ENCODE data around the gene AGFG2. TPM values are rescaled to one million over a fixed set of nuclear protein-coding genes. Genes with fewer than 3 reads are reported as not detected.

Gene AGFG2
- total and polyA plus RNA-seq, 2 donors: 7.4 to 15.4 TPM

GRCh38 chr7:100607111-100607510 lies 68.1 kb downstream of the AGFG2 start:
- 97% methylated on average over 8 of the region's 8 CpGs for WGBS
- Histone ChIP-seq H3K27ac (ENCODE audit: low read depth in 1 of 2, low read length in 1 of 2) (no peak overlapping the region), H3K36me3 (ENCODE audit: control insufficient read depth in 2 of 2, insufficient read depth in 2 of 2, low read length in 1 of 2) (no peaks in the 10 kb centered on the region), H3K27me3 (ENCODE audit: control insufficient read depth in 2 of 2, insufficient read depth in 1 of 2, low read length in 1 of 2) (peaks cover 27 to 57% of the 10 kb centered on the region in 2 donors), H3K4me3 (ENCODE audit: low read length in 2 of 2) (no peak overlapping the region), H3K4me1 (ENCODE audit: control insufficient read depth in 2 of 2, insufficient read depth in 2 of 2, low read length in 2 of 2) (peaks cover 14 to 44% of the 10 kb centered on the region in 2 donors), H3K9me3 (ENCODE audit: control insufficient read depth in 2 of 2, insufficient read depth in 1 of 2, low read length in 1 of 2) (peaks cover 0 to 7% of the 10 kb centered on the region in 2 donors)
- no peak for DNase-seq (ENCODE audit: low read depth in 6 of 9, low spot score in 9 of 9)

- H3K4me3 ChIP-seq (ENCODE audit: low read length in 2 of 2): no peak overlapping the region
- H3K27ac ChIP-seq (ENCODE audit: low read depth in 1 of 2, low read length in 1 of 2): no peak overlapping the region
- H3K36me3 ChIP-seq (ENCODE audit: control insufficient read depth in 2 of 2, insufficient read depth in 2 of 2, low read length in 1 of 2): no peaks in the 10 kb centered on the region
- H3K9me3 ChIP-seq (ENCODE audit: control insufficient read depth in 2 of 2, insufficient read depth in 1 of 2, low read length in 1 of 2): peaks cover 0 to 4% of the 10 kb centered on the region in 2 donors
- 93% methylated on average over 5 of the region's 5 CpGs for WGBS
- no peak for DNase-seq (ENCODE audit: low read depth in 6 of 9, low spot score in 9 of 9)
- H3K27me3 ChIP-seq (ENCODE audit: control insufficient read depth in 2 of 2, insufficient read depth in 1 of 2, low read length in 1 of 2): peaks cover 20 to 35% of the 10 kb centered on the region in 2 donors
- H3K4me1 ChIP-seq (ENCODE audit: control insufficient read depth in 2 of 2, insufficient read depth in 2 of 2, low read length in 2 of 2): peaks cover 17 to 41% of the 10 kb centered on the region in 2 donors
Measured at GRCh38 chr7:100609958-100610357, 71.0 kb downstream of the AGFG2 start.

GRCh38 chr7:100611983-100612729 lies 73.2 kb downstream of the AGFG2 start, which contains the start of gene MOSPD3:
TSS of gene MOSPD3 (plus strand) at chr7:100612540. CDS start at chr7:100612792, 252 bp downstream.
- no peaks in the 10 kb centered on the region for H3K9me3 ChIP-seq (ENCODE audit: control insufficient read depth in 2 of 2, insufficient read depth in 1 of 2, low read length in 1 of 2)
- peaks cover 13 to 31% of the 10 kb centered on the region in 2 donors for H3K4me1 ChIP-seq (ENCODE audit: control insufficient read depth in 2 of 2, insufficient read depth in 2 of 2, low read length in 2 of 2)
- WGBS: under 1% methylated on average over 61 of the region's 61 CpGs
- H3K27ac ChIP-seq (ENCODE audit: low read depth in 1 of 2, low read length in 1 of 2): peak within 1 kb of the TSS; percentile 94 to 99
- H3K4me3 ChIP-seq (ENCODE audit: low read length in 2 of 2): peak within 1 kb of the TSS; percentile 58 to 92
- peak; percentile 96 to 100 (median 99) for DNase-seq (ENCODE audit: low read depth in 6 of 9, low spot score in 9 of 9)
- peaks cover 0 to 4% of the 10 kb centered on the region in 2 donors for H3K36me3 ChIP-seq (ENCODE audit: control insufficient read depth in 2 of 2, insufficient read depth in 2 of 2, low read length in 1 of 2)
- peaks cover 4 to 13% of the 10 kb centered on the region in 2 donors for H3K27me3 ChIP-seq (ENCODE audit: control insufficient read depth in 2 of 2, insufficient read depth in 1 of 2, low read length in 1 of 2)

GRCh38 chr7:100612730-100613390 lies 73.9 kb downstream of the AGFG2 start:
- peak overlapping the region; percentile 58 to 92 for H3K4me3 ChIP-seq (ENCODE audit: low read length in 2 of 2)
- peaks cover 0 to 4% of the 10 kb centered on the region in 2 donors for H3K36me3 ChIP-seq (ENCODE audit: control insufficient read depth in 2 of 2, insufficient read depth in 2 of 2, low read length in 1 of 2)
- H3K4me1 ChIP-seq (ENCODE audit: control insufficient read depth in 2 of 2, insufficient read depth in 2 of 2, low read length in 2 of 2): peaks cover 13 to 31% of the 10 kb centered on the region in 2 donors
- peak overlapping the region in 1 of 2 donors; percentile 70 for H3K27ac ChIP-seq (ENCODE audit: low read depth in 1 of 2, low read length in 1 of 2)
- DNase-seq (ENCODE audit: low read depth in 6 of 9, low spot score in 9 of 9): peak in 3 of 9 donors; percentile 45 to 69 (median 52)
- H3K9me3 ChIP-seq (ENCODE audit: control insufficient read depth in 2 of 2, insufficient read depth in 1 of 2, low read length in 1 of 2): no peaks in the 10 kb centered on the region
- peaks cover 0 to 6% of the 10 kb centered on the region in 2 donors for H3K27me3 ChIP-seq (ENCODE audit: control insufficient read depth in 2 of 2, insufficient read depth in 1 of 2, low read length in 1 of 2)
- 4% methylated on average over 29 of the region's 29 CpGs for WGBS

GRCh38 chr7:100613412-100614175 lies 74.6 kb downstream of the AGFG2 start:
- peak in 1 of 9 donors; percentile 20 for DNase-seq (ENCODE audit: low read depth in 6 of 9, low spot score in 9 of 9)
- WGBS: 83% methylated on average over 13 of the region's 13 CpGs
- Histone ChIP-seq H3K9me3 (ENCODE audit: control insufficient read depth in 2 of 2, insufficient read depth in 1 of 2, low read length in 1 of 2) (no peaks in the 10 kb centered on the region), H3K27ac (ENCODE audit: low read depth in 1 of 2, low read length in 1 of 2) (no peak overlapping the region), H3K36me3 (ENCODE audit: control insufficient read depth in 2 of 2, insufficient read depth in 2 of 2, low read length in 1 of 2) (peaks cover 0 to 4% of the 10 kb centered on the region in 2 donors), H3K4me1 (ENCODE audit: control insufficient read depth in 2 of 2, insufficient read depth in 2 of 2, low read length in 2 of 2) (peaks cover 13 to 31% of the 10 kb centered on the region in 2 donors), H3K27me3 (ENCODE audit: control insufficient read depth in 2 of 2, insufficient read depth in 1 of 2, low read length in 1 of 2) (peaks cover 0 to 3% of the 10 kb centered on the region in 2 donors), H3K4me3 (ENCODE audit: low read length in 2 of 2) (peak overlapping the region in 1 of 2 donors; percentile 92)

GRCh38 chr7:100614308-100614861 lies 75.4 kb downstream of the AGFG2 start:
- Histone ChIP-seq H3K36me3 (ENCODE audit: control insufficient read depth in 2 of 2, insufficient read depth in 2 of 2, low read length in 1 of 2) (peaks cover 0 to 4% of the 10 kb centered on the region in 2 donors), H3K27me3 (ENCODE audit: control insufficient read depth in 2 of 2, insufficient read depth in 1 of 2, low read length in 1 of 2) (peaks cover 0 to 3% of the 10 kb centered on the region in 2 donors), H3K4me1 (ENCODE audit: control insufficient read depth in 2 of 2, insufficient read depth in 2 of 2, low read length in 2 of 2) (peaks cover 13 to 31% of the 10 kb centered on the region in 2 donors), H3K4me3 (ENCODE audit: low read length in 2 of 2) (no peak overlapping the region), H3K9me3 (ENCODE audit: control insufficient read depth in 2 of 2, insufficient read depth in 1 of 2, low read length in 1 of 2) (no peaks in the 10 kb centered on the region), H3K27ac (ENCODE audit: low read depth in 1 of 2, low read length in 1 of 2) (no peak overlapping the region)
- no peak for DNase-seq (ENCODE audit: low read depth in 6 of 9, low spot score in 9 of 9)
- 98% methylated on average over 6 of the region's 6 CpGs for WGBS

Other genes starting within 250 kb of the AGFG2 start
- not detected for gene SPDYE3, start 231.5 kb upstream of the AGFG2 start, total RNA-seq
- 0.27 TPM for gene SPDYE3, start 231.5 kb upstream of the AGFG2 start, polyA plus RNA-seq
- 19.5 TPM for gene PILRB, start 181.1 kb upstream of the AGFG2 start, total RNA-seq
- gene PILRB, start 181.1 kb upstream of the AGFG2 start, polyA plus RNA-seq: 128 TPM
- 4.6 TPM for gene PILRA, start 165.7 kb upstream of the AGFG2 start, total RNA-seq
- 12.2 TPM for gene PILRA, start 165.7 kb upstream of the AGFG2 start, polyA plus RNA-seq
- gene ZCWPW1, start 110.5 kb upstream of the AGFG2 start, total RNA-seq: 4.8 TPM
- 33.9 TPM for gene ZCWPW1, start 110.5 kb upstream of the AGFG2 start, polyA plus RNA-seq
- 32.0 TPM for gene MEPCE, start 109.4 kb upstream of the AGFG2 start, total RNA-seq
- 37.4 TPM for gene MEPCE, start 109.4 kb upstream of the AGFG2 start, polyA plus RNA-seq
- gene PPP1R35, start 102.7 kb upstream of the AGFG2 start, total RNA-seq: 91.1 TPM
- 107 TPM for gene PPP1R35, start 102.7 kb upstream of the AGFG2 start, polyA plus RNA-seq
- 0.76 TPM for gene SPACDR, start 74.9 kb upstream of the AGFG2 start, total RNA-seq
- gene SPACDR, start 74.9 kb upstream of the AGFG2 start, polyA plus RNA-seq: 2.4 TPM
- 37.4 TPM for gene TSC22D4, start 60.0 kb upstream of the AGFG2 start, total RNA-seq
- 67.7 TPM for gene TSC22D4, start 60.0 kb upstream of the AGFG2 start, polyA plus RNA-seq
- 0.24 TPM for gene NYAP1, start 55.3 kb upstream of the AGFG2 start, total RNA-seq
- gene NYAP1, start 55.3 kb upstream of the AGFG2 start, polyA plus RNA-seq: 0.66 TPM
- 7.7 TPM for gene SAP25, start 34.7 kb downstream of the AGFG2 start, total RNA-seq
- 183 TPM for gene SAP25, start 34.7 kb downstream of the AGFG2 start, polyA plus RNA-seq
- 44.0 TPM for gene LRCH4, start 46.9 kb downstream of the AGFG2 start, total RNA-seq
- 423 TPM for gene LRCH4, start 46.9 kb downstream of the AGFG2 start, polyA plus RNA-seq
- gene FBXO24, start 47.1 kb downstream of the AGFG2 start, total RNA-seq: 0.19 TPM
- 1.3 TPM for gene FBXO24, start 47.1 kb downstream of the AGFG2 start, polyA plus RNA-seq
- 8.2 TPM for gene PCOLCE, start 63.2 kb downstream of the AGFG2 start, total RNA-seq
- 25.3 TPM for gene PCOLCE, start 63.2 kb downstream of the AGFG2 start, polyA plus RNA-seq
- 4.7 TPM for gene MOSPD3, start 73.3 kb downstream of the AGFG2 start, total RNA-seq
- 21.6 TPM for gene MOSPD3, start 73.3 kb downstream of the AGFG2 start, polyA plus RNA-seq
- gene TFR2, start 102.3 kb downstream of the AGFG2 start, total RNA-seq: 0.80 TPM
- 1.0 TPM for gene TFR2, start 102.3 kb downstream of the AGFG2 start, polyA plus RNA-seq
- gene ACTL6B, start 117.2 kb downstream of the AGFG2 start, total RNA-seq: 0.05 TPM
- 0.18 TPM for gene ACTL6B, start 117.2 kb downstream of the AGFG2 start, polyA plus RNA-seq
- gene GNB2, start 134.5 kb downstream of the AGFG2 start, total RNA-seq: 45.8 TPM
- 130 TPM for gene GNB2, start 134.5 kb downstream of the AGFG2 start, polyA plus RNA-seq
- 13.8 TPM for gene GIGYF1, start 155.0 kb downstream of the AGFG2 start, total RNA-seq
- gene GIGYF1, start 155.0 kb downstream of the AGFG2 start, polyA plus RNA-seq: 60.1 TPM
- 35.4 TPM for gene POP7, start 166.9 kb downstream of the AGFG2 start, total RNA-seq
- 31.2 TPM for gene POP7, start 166.9 kb downstream of the AGFG2 start, polyA plus RNA-seq
- 0.09 TPM for gene EPO, start 181.3 kb downstream of the AGFG2 start, total RNA-seq
- gene EPO, start 181.3 kb downstream of the AGFG2 start, polyA plus RNA-seq: 1.0 TPM
- gene ZAN, start 194.4 kb downstream of the AGFG2 start, total RNA-seq: 0.19 TPM
- gene ZAN, start 194.4 kb downstream of the AGFG2 start, polyA plus RNA-seq: 0.02 TPM

Measured in thymus (tissue), 11 donors.